ENCODE results near the gene EPSTI1.

- TF ChIP-seq ZSCAN29 (IDR thresholded peaks at IDR 0.05) (no peak), TCF12 (IDR thresholded peaks at IDR 0.05; ENCODE audit: low read depth, low read length) (no peak), EZH2 (IDR thresholded peaks at IDR 0.05; ENCODE audit: borderline replicate concordance, control insufficient read depth, low read depth, low read length) (no peak), FOXM1 (IDR thresholded peaks at IDR 0.05; ENCODE audit: low read depth, low read length) (no peak), ZZZ3 (IDR thresholded peaks at IDR 0.05; ENCODE audit: control insufficient read depth, insufficient read length, low read depth) (no peak), MAX (IDR thresholded peaks at IDR 0.05; ENCODE audit: low read depth, low read length) (no peak), CTCF (IDR thresholded peaks at IDR 0.05 in 2 of 3, conservative IDR thresholded peaks at IDR 0.05 in 1 of 3; ENCODE audit: control insufficient read depth in 2 of 3, extremely low read depth in 1 of 3, insufficient read depth in 1 of 3, low read depth in 3 of 3, low read length in 3 of 3) (no peak), CREB1 (IDR thresholded peaks at IDR 0.05; ENCODE audit: low read depth) (no peak), EP300 (IDR thresholded peaks at IDR 0.05; ENCODE audit: borderline replicate concordance in 1 of 2, control insufficient read depth in 1 of 2, low read depth in 2 of 2, low read length in 2 of 2) (no peak), BMI1 (IDR thresholded peaks at IDR 0.05; ENCODE audit: borderline replicate concordance) (no peak), IRF4 (IDR thresholded peaks at IDR 0.05; ENCODE audit: low read depth, low read length) (no peak), EED (IDR thresholded peaks at IDR 0.05; ENCODE audit: low read depth) (no peak), SREBF2 (IDR thresholded peaks at IDR 0.05; ENCODE audit: low read length) (no peak), POLR2A (IDR thresholded peaks at IDR 0.05; ENCODE audit: low read depth, low read length) (no peak)
Measured at GRCh38 chr13:42855410-42855809, 136.6 kb downstream of the EPSTI1 start.

Data from GM12878 (cell line).